HG03108 (cell line): ENCODE data around the gene RASGEF1B.
"Not testable (repeated sequence)": the region's sequence is repeated elsewhere in the genome, so short reads cannot be mapped to it uniquely, and the experiment has no call there.

Experiments
- ATAC-seq: cut with Tn5 transposase; IDR thresholded peaks from one replicate; pipeline ENCODE4 v1.9.1; 2021; ENCODE audit warnings: moderate library complexity; ENCODE audit not compliant: unreplicated experiment

The RASGEF1B gene

GRCh38 chr4:81436096-81436495, 35.6 kb downstream of the RASGEF1B start:
- ATAC-seq, result no peak

DNA sequence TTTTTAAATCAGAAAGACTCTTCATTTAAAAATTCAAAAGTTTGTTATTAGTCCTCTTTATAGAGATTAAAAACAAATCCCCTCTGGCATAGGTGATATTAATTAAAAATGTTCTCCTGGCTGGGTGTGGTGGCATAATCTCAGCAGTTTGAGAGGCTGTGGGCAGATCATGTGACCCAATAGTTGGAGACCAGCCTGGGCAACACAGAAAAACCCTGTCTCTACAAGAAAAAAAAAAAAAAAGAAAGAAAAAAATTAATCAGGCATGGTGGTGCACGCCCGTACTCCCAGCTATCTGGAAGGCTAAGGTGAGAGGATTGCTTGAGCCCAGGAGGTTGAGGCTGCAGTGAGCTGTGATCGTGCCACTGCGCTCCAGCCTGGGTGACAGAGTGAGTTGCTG, 38.9 kb downstream of the RASGEF1B start:
- no peak for ATAC-seq

DNA sequence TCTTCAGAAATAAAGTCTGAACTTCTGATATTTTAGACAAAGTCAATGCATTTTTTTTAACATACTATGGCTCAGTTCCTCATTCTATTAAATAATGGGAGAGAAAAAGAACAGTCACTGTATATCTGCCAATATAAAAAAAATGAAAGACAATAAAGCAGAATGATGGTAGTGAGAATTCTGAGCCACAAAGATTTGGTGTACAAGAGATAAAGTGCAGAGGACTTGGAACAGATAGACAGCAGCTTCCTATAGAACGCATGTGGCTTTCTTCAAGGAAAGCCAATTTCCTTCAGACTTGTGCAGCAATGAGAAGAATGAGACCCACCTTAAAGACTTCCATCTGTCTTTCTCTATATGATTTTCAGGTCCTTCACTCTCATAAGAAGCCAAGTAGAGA, 39.7 kb downstream of the RASGEF1B start:
- ATAC-seq, result no peak

DNA sequence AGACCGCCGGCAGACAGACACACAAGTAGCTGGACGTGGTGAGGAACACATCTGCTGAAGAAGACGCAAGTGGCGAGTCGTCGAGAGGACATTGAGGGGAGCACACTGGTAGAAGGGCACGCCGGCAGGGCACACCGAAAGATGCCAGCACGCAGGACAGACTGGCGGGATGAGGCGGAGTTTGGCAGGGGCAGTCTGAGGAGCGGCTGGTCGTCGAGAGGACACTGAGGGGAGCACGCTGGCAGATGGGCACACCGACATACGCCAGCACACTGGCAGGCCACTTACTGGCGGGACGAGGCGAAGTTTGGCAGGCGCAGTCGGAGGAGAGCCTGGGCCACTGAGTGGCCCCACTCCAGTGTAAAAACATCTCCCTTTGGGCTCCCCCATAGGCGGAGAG, 42.1 kb downstream of the RASGEF1B start:
- ATAC-seq, result no peak

DNA sequence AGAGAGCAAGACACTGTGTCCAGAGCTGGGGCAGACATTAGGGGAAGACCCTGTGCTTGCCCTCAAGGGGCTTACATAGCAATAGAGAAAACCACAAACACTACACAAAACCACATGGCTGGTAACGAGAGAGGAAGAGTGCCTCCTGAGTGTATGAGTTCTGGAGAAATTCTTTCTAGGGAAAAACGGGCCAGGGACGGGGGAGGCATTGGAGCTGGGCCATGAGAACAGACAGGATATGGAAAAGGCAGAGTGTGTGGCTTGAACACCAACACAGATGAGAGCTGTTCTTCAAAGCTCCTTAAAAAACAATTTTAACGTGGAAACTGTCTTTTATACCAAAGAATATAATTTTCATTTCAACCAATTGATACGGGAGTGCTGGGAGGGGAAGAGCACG, 42.7 kb downstream of the RASGEF1B start:
- ATAC-seq, result no peak

GRCh38 chr4:81428002-81428401, 43.7 kb downstream of the RASGEF1B start:
- no peak for ATAC-seq

GRCh38 chr4:81427344-81427821, 44.3 kb downstream of the RASGEF1B start:
- no peak for ATAC-seq

DNA sequence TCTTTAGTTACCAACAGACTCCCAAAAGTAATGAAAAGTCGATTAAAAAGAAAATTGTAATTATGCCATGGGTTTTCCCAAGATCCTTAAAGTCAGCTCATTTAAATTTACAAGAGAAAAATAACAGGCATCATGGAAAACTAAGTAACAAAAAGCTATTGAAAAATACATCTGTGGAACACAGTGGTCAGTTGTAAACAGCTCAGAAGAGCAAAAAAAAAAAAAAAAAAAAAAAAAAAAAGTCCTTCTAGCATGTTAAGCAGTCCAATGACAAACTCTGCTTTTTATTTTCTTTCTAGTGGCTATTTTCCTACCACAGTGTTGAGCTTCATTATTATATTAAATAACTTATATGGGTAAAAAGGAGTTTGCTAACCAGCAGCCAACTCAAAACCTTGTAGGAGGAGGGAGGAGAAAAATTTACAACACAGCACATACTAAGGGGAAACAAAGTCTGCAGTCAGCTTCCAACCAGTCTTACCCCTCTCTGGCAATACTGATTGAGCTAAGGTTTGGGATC, 44.9 kb downstream of the RASGEF1B start:
- ATAC-seq, result no peak

DNA sequence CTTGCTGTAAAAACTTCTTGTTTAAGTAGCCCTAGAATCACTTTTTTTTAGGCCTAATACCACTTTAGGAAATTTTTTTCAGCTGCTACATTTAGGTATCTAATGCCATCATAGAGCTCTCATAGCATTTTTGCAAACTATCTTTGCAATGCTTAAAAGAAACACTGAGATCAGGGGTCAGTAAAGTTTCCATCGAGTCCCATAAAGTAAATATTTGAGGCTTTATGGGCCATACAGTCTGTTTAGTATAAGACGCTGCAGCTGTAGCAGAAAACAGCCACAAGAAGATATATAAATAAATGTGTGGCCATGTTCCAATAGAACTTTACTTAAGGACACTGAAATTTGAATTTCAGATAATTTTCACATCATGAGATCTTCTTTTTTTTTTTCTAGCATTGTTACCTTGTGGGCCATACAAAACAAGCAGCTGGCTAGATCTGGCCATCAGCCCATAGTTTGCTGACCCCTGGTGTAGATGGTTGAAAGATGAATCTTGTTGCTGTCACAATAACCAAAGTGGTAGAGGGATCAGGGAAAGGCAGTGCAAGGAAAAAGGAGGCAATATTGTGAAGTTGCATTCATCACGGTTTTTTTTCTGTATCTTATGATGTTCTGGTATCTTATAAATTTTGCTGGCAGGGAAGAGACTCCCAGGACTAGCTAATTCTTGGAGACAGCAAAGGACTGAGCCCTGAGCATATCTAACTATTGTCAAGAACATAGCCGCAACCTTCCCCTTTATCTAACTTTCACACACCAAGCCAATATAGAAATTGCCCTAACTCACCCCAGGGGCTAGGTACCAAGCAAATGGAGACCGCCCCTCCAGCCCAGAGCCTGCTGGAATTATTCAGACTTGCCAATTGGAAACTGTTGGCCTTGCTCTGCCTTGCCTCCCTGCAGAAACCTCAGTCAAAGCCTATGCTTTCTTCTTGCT, 46.6 kb downstream of the RASGEF1B start:
- ATAC-seq, result no peak

- ATAC-seq, result no peak
These were observed 47.4 kb downstream of the RASGEF1B start for GRCh38 chr4:81424336-81424735.

GRCh38 chr4:81422595-81422994, 49.1 kb downstream of the RASGEF1B start:
- no peak for ATAC-seq

DNA sequence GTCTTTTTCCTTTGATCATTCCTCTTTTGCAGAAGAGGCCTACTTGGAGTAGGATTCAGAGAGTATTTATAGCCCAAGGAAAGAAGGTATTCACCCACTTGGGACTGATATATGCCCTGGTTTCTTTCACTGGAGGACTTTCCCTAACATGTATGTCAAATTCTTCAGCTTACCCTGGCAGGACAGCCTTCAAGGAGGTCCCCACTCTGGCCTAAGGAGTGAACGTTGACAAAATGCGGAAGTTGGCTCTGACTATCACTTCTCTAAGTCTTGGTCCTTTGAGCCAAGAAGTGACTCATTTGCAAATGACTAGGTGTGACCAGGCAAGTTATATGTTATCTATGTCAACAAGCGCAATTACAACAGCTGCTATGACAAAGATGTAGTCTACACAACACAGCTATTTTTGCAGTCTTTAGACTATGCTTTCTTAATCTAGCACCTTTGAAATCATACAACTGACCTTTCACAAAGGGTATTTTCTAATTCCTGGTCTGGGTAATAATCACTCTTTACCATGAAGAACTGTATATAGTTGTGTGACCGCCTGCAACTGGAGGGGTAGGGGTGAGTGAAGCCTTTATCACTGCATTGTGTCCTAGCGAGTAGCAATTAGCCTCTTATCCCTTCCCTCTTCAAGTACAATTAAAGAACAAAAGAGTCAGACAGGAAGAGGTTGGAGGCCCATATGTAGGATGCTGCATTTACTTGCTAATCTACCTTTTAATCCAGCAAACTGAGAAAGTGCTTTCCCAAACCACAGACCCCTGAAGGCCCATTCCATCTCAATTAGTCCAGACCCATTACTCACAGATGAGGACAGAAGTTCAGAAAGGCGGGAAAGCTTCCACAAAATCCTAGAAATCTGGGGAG, 50.1 kb downstream of the RASGEF1B start:
- ATAC-seq, result peak; percentile 97

DNA sequence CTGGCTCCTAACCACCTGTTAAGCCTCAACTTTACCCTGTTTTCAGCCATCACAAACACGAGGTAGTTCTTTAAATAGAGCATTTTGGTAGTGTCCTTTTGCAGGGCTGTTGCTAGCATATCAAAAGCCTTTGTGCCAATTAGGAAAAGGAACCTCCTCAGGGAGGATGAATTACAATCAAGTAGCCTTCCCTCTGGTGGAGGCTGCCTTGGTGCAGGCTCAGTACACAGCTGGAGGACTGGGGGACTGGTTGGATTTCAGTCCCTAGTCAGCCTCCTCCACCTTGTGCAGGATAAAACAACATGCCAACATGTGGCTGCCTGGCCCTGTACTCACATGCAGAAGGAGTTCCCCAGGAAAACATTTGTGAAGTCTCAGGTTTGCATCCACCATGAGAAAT, 53.1 kb downstream of the RASGEF1B start:
- no peak for ATAC-seq

DNA sequence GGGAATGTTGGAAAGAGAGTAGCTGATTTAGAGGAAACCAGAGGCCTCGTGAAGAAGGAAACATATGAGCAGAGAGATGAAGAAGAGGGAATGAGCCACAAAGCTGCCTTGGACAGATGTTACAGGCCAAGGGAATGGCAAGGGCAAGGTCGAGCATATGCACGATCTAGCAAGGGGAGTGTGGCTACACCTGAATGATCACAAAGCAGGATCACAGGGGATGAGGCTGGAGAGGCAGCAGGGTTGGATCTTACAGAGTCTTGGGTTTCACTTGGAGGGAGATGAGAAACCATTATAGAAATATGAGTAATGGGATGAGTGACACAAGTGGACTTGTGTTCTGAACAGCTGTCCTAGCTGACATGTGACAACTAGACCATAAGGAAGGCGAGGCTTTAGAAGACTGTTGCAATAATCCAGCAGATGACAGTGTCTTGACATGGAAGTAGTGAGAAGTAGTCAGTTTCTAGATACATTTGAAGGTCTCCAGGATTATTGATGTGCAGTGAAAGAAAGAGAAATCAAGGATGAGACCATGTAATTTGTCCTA, 58.7 kb downstream of the RASGEF1B start:
- no peak for ATAC-seq

GRCh38 chr4:81410680-81411079, 61.0 kb downstream of the RASGEF1B start:
- ATAC-seq, result no peak

DNA sequence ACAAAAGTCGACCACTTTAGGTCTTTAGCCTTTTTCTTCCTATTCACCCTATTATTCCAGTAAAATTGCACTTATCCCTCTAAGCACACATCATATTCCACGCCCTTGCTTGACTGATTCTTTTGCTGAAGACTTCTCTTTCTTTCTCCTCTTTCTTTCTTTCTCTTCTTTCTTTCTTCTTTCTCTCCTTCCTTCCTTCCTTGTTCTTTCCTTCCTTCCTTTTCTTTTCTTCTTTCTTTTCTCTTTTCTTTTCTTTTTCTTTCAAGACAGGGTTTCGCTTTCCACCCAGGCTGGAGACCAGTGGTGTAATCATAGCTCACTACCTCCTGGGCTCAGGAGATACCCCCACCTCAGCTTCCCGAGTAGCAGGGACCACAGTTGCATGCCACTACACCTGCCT, 61.9 kb downstream of the RASGEF1B start:
- ATAC-seq, result no peak

DNA sequence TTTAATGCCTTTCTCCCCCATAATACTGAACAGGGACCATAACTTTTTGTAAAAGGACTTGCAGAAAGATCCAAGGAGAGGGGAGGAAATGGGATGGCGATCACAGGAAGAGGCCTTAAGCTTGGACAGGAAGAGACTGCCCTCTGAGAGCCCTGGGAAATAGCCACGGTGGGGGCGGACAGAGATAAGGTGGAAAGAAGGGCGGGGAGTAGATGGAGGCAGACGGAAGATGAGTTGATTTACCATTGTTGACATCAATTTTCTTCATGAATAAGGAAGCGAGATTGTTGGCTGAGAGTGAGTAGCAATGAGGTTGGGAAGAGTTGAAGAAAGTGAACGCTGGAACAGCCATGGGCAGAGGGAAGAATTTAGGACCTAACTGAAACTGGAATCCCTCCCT, 63.4 kb downstream of the RASGEF1B start:
- no peak for ATAC-seq

DNA sequence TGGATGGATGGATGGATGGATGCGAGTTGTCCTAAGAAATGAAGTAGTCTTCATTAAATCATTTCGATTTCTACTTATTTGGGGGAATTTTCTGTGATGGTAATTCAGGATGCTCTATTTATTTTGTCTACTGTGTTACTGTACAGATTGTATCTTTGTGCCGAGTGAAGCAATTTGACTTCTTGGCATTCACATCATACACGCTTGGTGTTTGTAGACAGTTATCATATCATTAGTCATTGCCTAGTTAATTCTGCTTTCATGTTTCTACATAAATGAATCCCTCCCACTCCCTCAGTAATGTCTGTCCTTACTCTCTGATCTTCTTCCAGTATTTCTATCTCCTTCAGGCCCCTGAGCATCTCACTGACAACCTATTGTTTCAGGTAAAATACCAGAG, 64.0 kb downstream of the RASGEF1B start:
- no peak for ATAC-seq

- not testable (repeated sequence) for ATAC-seq
These were observed 65.2 kb downstream of the RASGEF1B start for GRCh38 chr4:81406481-81406880.

DNA sequence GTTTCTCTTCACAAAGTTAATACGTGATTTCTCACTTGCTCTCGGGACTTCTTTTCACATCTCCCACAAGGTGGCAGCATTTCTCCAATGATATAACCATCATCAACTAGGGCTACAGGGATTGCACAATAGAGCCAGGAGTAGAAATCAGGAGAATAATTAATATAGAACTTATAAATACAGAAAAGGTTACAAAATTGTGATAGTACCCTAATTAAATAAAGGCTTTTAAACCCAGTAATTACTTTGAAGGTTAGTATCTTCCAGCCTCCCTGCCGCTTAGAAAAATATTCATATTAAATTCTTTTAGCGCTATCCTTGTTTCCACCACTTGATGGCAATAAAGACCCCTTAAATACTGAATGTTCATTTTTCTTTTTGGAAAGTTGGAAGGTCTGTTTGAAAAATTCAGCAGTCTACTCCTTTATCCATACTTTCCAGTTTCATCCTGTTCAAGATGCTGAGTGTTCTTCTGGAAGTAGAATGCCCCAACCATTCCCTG, 65.8 kb downstream of the RASGEF1B start:
- ATAC-seq, result no peak

DNA sequence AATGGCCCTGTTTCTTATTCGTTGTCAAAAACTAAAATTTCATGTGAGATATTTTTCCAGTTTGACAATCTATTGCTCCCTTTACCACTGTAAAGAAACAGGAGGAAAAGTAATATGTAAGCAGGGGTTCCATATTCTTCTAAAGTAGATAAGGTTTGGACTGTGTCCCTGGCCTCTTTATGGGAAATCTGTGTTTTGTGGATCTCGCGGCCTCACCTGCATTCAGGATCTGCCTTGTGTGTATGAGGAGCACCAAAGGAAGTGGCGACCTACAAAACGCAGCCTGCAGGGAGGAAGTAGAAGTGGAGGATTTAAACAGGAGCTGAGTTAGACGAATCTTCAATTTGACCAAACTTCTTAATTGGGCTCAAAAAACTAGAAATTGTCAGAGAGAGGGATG, 67.0 kb downstream of the RASGEF1B start:
- no peak for ATAC-seq
